ENCODE data around the gene GRM8.

DNA sequence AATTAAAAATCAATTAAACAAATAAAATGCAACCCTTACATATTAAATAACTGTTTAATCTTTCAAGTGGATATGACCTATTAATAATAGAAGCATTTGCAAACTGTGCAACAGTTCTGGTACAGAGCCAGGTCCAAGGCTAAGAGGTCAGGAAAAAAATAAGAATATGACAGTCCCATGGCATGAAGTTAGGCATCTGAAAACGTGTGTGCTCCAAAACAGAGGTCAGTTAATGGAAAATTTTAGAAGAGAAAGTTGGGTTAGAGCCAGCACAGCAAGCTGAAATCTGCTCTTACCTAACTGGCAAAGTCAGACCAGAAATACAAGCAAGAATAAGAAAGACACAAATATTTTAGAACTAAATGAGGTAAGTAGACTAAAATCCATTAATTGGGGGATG is 757.7 kb downstream of the GRM8 start:
- TF ChIP-seq, protein P1, sequence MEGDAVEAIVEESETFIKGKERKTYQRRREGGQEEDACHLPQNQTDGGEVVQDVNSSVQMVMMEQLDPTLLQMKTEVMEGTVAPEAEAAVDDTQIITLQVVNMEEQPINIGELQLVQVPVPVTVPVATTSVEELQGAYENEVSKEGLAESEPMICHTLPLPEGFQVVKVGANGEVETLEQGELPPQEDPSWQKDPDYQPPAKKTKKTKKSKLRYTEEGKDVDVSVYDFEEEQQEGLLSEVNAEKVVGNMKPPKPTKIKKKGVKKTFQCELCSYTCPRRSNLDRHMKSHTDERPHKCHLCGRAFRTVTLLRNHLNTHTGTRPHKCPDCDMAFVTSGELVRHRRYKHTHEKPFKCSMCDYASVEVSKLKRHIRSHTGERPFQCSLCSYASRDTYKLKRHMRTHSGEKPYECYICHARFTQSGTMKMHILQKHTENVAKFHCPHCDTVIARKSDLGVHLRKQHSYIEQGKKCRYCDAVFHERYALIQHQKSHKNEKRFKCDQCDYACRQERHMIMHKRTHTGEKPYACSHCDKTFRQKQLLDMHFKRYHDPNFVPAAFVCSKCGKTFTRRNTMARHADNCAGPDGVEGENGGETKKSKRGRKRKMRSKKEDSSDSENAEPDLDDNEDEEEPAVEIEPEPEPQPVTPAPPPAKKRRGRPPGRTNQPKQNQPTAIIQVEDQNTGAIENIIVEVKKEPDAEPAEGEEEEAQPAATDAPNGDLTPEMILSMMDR (conservative IDR thresholded peaks at IDR 0.05; ENCODE audit: low read length) = no peak
- no peak for TF ChIP-seq EZH2phosphoT487 (IDR thresholded peaks at IDR 0.05; ENCODE audit: borderline replicate concordance)
